GM18909 (cell line): ENCODE data around the gene TANC1.
A peak's percentile ranks its signal among the peaks of the same experiment; 100 is the strongest.

Experiments
- ATAC-seq: cut with Tn5 transposase; IDR thresholded peaks from one replicate; pipeline ENCODE4 v1.9.1; 2021; ENCODE audit warnings: mild to moderate bottlenecking; ENCODE audit not compliant: unreplicated experiment, poor library complexity

TANC1 gene

DNA sequence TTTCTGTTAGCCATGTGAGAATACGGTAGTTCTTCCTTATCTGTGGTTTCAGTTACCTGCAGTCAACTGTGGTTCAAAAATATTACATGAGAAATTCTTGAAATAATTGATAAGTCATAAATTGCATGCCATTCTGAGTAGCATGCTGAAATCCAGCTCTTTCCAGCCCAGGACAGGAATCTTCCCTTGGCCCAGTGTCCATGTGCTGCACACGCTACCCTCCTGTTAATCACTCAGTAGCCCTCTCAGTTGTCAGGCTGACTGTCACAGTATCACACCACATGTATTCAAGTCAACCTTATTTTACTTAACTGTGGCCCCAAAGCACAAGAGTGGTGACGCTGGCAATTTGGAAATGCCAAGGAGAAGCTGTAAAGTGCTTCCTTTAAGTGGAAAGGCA, 141.1 kb downstream of the TANC1 start:
- no peak for ATAC-seq

DNA sequence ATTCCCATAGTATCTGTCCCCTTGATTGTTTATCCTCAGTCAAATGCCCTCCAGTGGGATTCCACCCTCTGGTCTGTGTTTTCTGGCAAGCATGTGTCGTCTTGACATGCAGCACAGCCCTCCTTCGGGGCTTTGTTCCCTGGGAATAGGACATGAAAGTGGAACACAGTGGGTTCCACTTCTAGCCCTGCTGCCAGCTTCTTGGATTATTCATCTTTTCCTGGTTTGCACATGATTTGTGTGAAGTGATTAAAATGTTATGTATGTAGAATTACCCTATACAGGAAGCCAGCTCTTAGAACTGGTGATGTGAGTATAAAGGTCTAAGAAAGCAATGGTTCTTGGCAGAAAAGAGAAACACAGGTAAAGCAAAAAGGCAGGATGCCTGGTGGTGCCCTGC, 142.3 kb downstream of the TANC1 start:
- no peak for ATAC-seq

DNA sequence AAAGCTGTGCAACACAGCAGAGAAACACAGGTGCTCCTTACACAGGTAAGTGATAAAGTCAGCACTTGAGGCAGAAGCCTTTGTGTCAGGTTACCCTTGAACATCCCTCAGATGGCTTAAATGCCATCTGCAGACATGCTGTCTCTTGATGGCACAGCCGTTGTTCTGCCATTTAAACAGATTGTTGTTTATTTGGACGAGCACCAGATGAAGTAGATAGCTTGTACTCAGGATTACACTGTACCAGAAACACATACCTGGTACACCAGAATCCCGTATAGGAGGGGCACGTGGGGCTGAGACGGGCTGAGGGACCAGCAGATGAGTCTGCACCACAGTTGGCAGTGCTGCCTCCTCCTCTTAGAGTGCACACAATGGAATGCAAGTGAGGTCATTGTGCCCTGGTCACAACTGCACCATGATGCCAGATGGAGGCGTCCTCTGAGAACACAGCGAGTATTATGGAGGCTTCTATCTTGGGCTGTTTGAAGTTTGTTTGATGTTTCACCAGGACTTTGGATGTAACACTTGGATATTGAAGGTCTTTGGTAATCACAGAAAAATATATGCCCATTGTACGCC, 143.0 kb downstream of the TANC1 start:
- no peak for ATAC-seq

DNA sequence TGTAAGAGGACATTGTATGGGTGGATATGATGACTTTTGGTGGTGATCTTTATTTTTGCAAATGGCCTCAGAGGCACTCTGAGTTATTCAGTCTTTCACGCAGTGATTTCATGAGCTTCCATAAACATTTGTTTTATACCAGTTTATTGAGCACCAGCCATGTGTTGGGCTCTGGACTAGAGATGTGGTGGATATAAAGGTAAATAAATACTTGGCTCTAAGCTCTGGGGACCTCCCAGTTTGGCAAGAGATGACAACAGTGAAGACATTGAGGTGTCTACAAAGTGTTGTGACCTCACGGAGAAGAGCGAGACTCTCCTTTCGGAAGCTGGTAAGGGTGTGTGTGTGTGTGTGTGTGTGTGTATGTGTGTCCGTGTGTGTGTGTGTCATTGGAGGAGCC, 146.4 kb downstream of the TANC1 start:
- no peak for ATAC-seq

DNA sequence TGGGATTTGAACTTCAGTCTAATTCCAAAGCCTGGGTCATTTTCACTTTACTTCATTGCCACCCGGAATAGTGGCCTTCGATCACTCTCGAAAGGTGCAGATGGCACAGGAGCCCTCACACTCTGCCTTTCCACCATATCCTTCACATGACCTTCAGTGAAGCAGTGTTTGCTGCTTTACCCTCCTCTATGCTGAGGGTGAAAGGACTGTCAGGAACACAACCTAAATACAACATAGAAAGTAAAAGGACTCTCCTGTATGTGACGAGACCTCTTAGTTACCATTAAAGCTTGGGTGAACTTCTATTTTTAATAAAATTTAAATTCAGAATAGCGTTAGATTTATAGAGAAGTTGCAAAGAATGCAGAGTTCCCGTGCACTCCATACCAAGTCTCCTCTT, 148.5 kb downstream of the TANC1 start:
- ATAC-seq, result no peak

DNA sequence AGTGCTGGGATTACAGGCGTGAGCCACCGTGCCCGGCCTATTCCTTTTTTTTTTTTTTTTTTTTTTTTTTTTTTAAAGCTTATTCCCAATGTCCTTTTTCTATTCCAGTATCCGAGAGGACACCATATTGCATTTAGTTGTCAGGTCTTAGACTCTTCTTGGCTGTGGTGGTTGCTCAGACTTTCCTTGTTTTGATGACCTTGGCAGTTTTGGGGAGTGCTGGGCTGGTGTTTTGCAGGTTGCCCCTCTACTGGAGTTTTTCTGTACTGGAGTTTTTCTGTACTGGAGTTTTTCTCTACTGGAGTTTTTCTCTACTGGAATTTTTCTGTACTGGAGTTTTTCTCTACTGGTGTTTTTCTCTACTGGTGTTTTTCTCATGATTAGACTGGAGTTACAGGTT, 149.2 kb downstream of the TANC1 start:
- no peak for ATAC-seq

DNA sequence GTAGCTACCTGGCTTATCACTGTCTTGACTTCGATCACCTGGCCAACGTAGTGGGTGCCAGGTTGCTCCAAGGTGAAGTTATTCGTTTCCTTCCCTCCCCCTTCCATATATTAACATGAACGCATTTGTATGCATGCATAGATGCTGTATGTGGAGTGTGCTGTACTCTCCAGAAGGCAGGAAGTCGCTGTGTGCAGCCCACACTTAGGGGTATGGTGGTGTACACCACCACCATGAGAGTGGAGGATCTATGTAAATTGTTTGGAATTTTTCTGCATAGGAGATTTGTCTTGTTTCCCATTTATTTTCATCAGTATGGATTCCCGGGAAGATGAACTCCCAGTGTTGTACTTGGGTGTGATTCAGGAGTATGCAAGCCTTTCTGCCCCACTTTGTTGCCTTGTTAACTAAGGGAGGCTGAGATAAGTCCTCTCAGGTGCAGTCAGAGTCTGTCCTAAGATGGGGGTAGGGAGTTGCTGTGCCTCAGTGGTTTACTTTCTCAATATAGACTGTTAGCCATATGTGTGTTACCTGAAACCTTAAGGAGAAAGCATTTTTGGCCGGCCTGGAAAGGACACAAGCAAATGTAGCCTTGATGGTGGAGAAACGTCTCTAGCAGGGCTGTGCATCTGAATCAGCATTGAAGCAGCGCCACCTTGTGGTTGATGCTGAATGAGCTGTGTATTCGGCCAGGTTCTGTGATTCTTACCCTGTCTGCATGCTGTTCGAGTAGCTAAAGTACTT, 149.8 kb downstream of the TANC1 start:
- ATAC-seq, result peak; percentile 88

DNA sequence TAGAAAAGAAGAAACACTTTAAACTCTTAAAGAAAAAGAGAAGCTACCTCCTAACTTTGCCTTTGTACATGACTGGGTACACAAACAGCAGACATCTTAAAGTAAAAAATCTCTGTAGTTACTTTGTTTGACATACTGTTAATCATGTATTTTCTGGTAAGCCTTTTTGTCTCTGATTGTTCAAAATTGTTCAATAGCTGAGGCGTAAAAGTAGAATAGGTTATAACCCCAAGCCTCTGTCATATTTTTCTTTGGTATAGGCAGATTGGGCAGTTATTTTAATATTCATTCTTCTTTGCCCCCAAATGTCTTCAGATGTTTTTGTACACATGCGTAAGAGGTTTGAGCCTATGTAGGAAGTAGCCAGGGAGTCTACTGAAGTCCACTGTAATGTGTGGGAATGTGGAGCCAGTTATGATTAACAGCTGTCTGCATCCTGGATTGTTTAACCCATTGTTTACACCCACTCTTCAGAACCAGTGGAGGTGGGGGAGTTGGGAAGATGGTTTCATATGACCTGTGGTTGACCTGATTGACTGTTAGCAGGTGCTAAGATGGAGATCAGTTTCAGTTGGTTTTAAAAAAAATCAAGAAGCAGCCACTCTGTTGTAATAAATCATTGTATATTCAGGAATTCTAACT, 150.5 kb downstream of the TANC1 start:
- ATAC-seq, result no peak

DNA sequence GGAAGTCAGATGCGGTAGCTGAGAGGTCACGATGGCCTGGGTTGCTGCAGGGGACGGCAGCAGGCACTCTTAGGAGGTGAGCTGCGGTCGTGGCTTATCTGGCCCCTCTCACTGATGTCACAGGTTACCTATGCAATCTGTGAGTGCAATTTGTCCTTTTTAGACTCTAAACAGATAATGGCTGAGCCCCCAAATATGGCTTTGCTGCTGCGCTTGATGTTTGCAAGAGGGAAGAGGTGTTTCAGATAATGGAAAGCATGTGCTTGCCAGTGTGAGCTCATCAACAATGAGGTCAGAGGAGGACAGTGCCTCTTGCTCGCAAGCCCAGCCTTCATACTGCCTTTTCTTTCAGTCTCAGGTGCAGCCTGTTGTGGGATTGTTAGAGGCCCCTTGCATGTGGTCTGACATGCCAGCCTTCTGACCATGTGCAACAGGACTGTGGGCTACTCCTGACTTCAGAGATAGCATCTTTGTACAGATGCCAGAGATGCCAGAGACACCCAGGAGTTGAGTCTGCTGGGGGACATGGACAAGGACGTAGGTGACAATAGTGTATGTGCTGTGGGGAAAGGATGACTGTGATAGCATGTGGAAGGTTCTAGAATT, 151.3 kb downstream of the TANC1 start:
- ATAC-seq, result no peak

DNA sequence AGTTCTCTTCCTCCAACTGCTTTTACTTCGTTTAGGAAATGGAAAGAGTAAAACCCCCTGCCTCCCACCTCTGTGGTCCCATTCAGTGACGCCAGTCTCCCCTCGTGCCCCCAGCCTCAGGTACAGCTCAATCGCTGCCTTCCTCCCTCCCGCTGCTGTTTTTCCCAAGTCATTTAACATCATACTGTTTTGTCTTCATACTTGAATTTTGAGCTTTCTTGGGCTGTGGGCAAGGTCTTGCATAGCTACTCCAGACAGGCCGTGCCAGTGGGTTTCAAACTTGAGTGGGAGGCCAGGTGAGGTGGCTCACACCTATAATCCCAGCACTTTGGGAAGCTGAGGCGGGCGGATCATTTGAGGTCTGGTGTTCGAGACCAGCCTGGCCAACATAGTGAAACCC, 155.3 kb downstream of the TANC1 start:
- no peak for ATAC-seq

DNA sequence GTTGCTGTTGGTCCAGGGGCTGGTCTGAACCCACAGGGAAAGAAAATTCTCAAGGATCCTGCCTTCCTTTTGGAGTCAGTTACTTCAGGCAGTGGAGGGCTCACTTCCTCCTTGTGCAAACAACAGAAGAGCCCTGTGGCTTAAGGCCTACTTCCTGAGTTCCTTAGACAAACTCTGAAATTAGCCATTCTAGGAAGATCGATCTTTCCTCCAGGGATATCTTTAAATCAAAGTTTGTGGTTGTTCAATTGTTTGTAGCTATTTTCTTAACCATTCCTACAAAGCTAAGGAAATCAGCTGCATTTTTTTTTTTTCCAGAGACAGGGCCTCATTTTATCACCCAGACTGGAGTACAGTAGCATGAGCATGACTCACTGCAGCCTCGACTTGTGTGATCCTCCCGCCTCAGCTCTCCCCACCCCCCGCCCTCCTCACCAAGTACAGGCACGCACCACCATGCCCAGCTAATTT, 156.0 kb downstream of the TANC1 start:
- no peak for ATAC-seq

DNA sequence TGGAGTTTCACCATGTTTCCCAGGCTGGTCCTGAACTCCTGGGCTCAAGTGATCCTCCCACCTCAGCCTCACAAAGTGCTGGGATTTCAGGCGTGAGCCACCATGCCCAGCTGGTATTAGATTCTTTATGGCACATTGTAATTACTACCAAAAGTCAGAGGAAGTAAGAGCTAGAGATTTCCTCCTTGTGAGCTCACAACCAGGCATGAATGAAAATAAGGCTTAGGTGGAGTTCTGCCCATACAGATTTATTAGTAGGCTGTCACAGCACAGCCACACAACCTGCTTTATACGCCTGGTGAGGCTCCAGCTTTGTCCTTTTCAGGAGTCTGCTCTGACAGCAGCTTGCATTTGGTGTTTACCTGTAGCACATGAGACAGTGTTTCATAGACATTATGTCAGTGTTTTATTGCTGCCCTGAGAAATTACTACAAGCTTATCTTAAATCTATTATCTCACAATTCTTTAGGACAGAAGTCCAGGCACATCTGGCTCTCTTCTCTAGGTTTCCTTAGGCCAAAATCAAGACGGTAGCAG, 156.6 kb downstream of the TANC1 start:
- no peak for ATAC-seq

DNA sequence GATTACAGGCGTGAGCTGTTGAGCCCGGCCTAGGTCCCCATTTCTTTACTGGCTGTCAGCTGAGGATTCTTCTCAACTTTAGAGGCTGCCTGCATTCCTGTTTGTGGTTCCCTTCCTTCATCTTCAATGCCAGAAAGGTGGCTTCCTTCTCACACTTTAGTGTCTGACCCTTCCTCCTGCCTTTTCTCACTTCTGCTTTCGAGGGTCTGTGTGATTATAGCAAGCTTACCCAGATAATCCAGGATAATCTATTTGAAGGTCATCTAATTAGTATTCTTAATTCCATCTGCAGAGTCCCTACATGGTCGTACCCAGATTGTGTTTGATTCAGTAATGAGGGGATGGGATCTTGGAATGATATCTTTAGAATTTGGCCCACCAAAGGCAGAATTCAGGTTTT, 157.4 kb downstream of the TANC1 start:
- ATAC-seq, result no peak

DNA sequence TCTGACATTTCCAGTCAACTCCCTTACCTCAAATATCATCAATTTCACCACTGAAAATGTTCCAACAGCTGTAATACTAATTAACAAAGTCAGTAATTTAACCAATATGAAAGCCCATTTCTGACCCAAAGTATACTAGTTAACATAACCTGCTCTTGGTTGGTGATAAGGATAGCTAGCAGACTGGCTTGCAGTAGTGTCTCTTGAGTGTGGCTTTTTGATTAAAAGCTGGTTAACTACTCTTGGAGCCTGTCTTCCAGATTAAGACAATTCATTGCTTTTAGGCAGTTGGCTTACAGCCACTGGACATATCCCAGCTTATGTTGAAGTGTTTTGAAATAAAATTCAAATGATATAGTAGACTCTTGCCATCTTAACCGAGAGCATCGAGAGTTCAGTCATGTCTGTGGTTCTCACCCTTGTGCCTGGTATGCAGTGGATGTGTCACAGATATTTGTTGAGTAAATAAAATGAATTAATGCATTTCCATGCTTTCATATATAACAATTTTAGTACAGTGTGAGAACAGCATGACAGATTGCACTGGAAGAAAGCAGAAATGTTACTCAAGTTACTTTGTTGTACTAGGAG, 158.1 kb downstream of the TANC1 start:
- no peak for ATAC-seq

DNA sequence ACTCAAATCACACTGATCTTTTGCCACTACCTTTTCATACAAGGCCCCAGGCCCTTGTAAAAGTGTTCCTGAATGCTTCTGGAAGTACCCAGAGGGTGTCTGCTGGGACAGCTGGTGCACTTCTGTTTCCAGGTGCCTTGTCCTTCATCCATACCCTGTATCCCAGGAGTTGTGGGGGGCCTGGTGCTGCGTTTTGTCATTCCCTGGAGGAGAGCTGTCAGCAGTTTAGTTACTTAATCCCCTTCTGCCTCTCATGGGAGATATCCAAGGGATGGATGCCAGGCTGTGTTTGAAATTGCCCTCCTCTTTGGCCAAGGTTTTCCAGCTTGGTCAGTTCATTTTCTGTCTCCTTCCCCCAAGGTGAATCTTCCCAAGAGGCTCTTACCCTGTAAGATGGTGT, 159.8 kb downstream of the TANC1 start:
- ATAC-seq, result no peak

DNA sequence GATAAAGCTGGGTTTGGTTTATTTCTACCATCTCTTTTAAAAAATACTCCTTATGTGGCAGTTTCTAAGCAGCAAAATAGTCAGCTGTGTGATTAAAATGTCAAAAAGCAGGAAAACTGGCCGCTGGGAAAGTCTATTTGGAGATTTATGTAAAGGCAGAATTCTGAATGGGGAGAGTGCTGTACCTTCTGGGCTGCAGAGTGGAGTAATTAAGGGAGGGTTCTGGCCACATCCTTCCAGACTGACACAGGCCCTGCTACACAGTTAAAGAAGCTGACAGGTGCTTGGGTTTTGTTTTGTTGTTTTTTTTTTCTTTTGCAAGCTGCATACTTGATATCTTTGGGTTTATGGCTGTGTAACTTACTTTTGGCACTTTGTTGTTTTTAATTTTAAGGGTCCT, 160.8 kb downstream of the TANC1 start:
- ATAC-seq, result no peak

DNA sequence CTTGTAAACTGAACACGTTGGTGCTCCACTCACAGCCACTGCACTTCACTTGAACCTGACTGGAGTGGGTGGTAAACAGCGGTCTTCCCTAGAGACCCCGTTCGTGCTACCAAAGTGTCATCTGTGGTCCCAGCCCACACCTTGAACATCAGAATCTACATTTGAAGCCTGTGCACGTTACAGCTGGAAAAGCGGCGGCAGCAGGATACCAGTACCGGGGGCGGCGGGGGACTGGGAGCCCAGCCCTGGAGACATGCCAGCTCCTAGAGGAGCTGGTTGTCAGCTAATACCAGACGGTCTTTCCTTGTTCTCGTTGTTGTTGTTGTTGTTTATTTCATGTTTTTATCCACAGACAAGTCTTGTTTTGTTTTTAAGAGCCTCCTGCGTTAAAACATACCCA, 161.4 kb downstream of the TANC1 start:
- ATAC-seq, result no peak

DNA sequence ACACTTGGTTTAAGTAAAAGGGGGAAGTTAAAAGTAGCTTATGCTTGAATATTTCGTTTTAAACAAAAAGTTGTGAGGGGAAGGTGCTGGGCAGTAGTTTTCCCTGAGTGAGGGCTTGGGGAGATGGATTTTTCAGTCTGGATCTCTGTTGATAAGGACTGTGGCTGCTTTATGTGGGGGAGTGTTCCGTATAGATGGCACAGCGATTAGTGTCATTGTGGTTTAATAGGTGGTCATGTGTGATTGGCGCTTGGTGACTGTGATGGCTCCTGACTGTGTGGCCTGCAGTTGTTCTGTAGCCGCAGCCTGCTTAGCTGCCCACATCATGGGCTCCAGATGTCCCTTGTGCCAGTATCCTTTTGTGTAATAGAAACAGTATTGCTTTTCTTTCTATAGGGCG, 161.9 kb downstream of the TANC1 start:
- ATAC-seq, result no peak

DNA sequence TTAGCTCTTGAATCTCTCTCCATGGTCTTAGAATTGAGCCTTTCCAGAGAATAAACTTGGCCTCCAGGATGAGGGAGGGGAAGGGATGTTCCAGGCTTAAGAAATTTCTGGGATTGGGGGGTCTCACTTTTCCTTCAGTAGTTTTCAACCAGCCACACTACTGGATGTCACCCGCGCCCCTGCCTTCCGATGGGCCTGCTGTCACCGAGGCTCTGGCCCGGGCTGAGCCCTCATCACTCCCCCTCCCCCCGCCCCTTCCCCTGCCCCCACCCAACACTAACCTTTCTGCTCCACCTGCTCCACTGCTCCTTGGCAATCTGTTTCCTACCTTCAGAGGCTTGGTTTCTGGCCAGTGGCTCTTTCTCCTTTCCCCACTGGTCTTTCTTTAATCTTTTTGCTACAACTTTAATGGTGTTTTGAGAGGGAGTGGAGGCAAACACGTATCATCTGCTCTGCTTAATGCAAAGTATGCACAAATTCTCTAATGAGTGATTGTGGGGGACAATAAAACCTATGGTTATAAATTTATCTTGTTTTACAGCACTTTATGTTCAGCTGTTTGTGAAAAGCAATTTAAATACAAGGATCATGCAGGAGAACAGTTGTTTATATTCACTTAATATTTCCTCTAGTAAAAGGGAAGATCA, 162.9 kb downstream of the TANC1 start:
- ATAC-seq, result no peak

DNA sequence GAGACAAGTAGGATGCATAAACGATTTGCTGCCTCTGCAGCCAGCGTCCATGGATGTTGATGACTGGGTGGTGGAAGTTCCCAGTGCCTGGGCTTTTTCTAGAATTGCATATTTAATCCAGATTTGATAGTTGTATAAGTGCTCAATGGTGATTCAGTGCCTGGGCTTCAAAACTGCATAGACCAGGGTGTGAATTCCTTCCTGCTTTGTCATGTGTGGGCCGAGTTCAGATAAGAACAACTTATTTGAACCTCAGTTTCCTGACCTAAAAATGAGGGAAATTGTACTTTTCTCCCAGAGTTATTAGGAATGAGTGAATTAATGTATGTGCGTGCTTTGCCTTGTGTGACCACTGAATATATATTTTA, 163.5 kb downstream of the TANC1 start:
- ATAC-seq, result no peak
